H1 (cell line): ENCODE results near the gene DDA1. TPM values are rescaled to one million over a fixed set of nuclear protein-coding genes. Genes with fewer than 3 reads are reported as not detected.

Source experiments
- ASH2L ChIP-seq: fragments of 200-600, 300-600 bp; sonication (generic); IDR thresholded peaks from one replicate; pipeline ENCODE4 v1.7.1; 2017; ENCODE audit warnings: low read length
- CBX8 ChIP-seq: fragments of 300-800, 300-1000 bp; sonication (generic); IDR thresholded peaks from 2 replicates; pipeline ENCODE4 v1.7.1; 2016; ENCODE audit warnings: low read depth, low read length, borderline replicate concordance
- CHD7 ChIP-seq: fragments of 300-600 bp; sonication (generic); IDR thresholded peaks from 2 replicates; pipeline ENCODE4 v1.7.1; 2012; ENCODE audit warnings: low read length, moderate library complexity, mild to moderate bottlenecking, inconsistent platforms; ENCODE audit not compliant: insufficient replicate concordance
- HDAC2 ChIP-seq, 2 experiments: fragments of 300-600 bp in 1 of 2; sonication (generic) in 1 of 2; IDR thresholded peaks; 2 replicates each; pipeline ENCODE4 v1.6.1; 2011 to 2012; ENCODE audit warnings: low read depth in 2 of 2, low read length in 2 of 2, mild to moderate bottlenecking in 2 of 2, moderate library complexity in 2 of 2, borderline replicate concordance in 1 of 2, inconsistent platforms in 1 of 2
- NANOG ChIP-seq: IDR thresholded peaks from 2 replicates; pipeline ENCODE4 v1.6.1; 2011; ENCODE audit warnings: low read length, low read depth, mild to moderate bottlenecking, inconsistent platforms; ENCODE audit not compliant: insufficient read depth, poor library complexity, severe bottlenecking
- NRF1 ChIP-seq: IDR thresholded peaks from 2 replicates; pipeline ENCODE4 v1.6.1; 2011; ENCODE audit warnings: mild to moderate bottlenecking, low read depth, low read length, improper control_type of control experiment
- POU5F1 ChIP-seq: IDR thresholded peaks from 2 replicates; pipeline ENCODE4 v1.6.1; 2011; ENCODE audit warnings: low read depth, mild to moderate bottlenecking, low read length, moderate library complexity
- RXRA ChIP-seq: IDR thresholded peaks from 2 replicates; pipeline ENCODE4 v1.6.1; 2011; ENCODE audit warnings: low read depth, mild to moderate bottlenecking, low read length, moderate library complexity; ENCODE audit not compliant: insufficient read depth
- SUZ12 ChIP-seq: fragments of 200-600 bp; sonication (generic); IDR thresholded peaks from 2 replicates; pipeline ENCODE4 v1.6.1; 2012; ENCODE audit warnings: mild to moderate bottlenecking, inconsistent platforms, low read length, moderate library complexity, mixed read lengths
- polyA plus RNA-seq, 7 experiments: library from polyadenylated mRNA; depleted of rRNA in 3 of 7; stranded (reverse) in 5 of 7; unstranded in 2 of 7; fragments of >200 nt in 5 of 7; fragments of 200-250 nt in 2 of 7; gene quantifications; 1 replicate in 5 of 7; 2 replicates in 1 of 7; 4 replicates in 1 of 7; pipeline versions ENCODE4 v1.2.1 to v1.2.3, GENCODE V29; 2011 to 2013; ENCODE audit warnings: missing spikeins in 2 of 7, mixed read lengths in 2 of 7
- total RNA-seq: library from RNA; stranded (reverse); fragmentation: NEBNext Ultra II Directional; extraction: Animal tissue kit (Norgen Biotek cat#: 25700); gene quantifications from 2 replicates; pipeline ENCODE4 v1.2.1, GENCODE V29; 2021

The DDA1 gene
- total and polyA plus RNA-seq, 2 of the 8 experiments (the other 6 are each of a cell fraction or from before 2014, with no cell fraction given): 29.2 to 34.5 TPM

DNA sequence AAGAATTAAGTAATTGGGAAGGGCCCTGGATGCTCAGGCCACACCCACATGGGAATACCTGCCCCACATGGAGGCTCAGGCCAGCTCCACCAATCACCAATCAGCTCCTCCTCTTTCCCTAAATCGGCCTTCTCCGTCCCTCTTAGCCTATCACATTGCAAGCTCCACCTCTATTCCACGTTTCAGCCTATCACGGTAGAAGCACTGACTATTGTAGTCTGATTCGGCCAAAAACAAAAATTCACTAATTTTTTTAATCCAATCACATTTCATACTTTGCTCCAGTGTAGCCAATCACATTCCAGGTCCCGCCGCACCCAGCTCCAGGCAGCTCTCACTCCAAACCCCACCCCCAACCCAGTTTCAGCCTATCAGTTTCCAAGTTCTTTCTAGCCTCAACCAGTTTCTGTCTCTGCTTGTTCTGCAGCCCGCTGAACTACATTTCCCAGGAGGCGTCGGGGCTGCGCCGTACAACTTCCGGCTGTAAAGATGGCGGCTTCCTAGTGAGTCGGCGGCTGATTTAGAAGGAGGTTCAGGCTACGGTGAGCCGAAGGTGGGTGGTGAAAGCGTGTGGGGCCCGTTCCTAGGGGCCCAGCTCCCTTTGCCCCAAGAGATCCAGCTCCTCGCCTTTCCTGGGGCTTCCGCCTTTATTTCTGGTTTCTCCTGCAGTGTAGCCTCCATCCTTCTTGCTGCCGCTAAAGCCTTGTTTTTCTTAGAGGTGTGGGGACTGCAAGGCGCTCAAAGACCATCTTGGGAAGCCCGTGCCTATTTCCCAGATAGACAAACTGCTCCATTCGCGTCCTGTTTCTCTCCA lies 42.2 kb upstream of the DDA1 start, which contains the start of gene BABAM1 (continued):
- TF ChIP-seq CHD7 (no peak), SUZ12 (no peak), POU5F1 (no peak), ASH2L (peak; percentile 42), NRF1 (no peak), NANOG (no peak), RXRA (no peak), HDAC2 (IDR thresholded peaks at IDR 0.05; ENCODE audit: borderline replicate concordance in 1 of 2, low read depth in 2 of 2, low read length in 2 of 2) (peak in 1 of 2 experiments; percentile 93; a peak in 1 of 4 replicates), CBX8 (no peak)
